Astrocyte (in vitro differentiated cells and primary cell): ENCODE measurements around the gene TMEM129. TPM values are rescaled to one million over a fixed set of nuclear protein-coding genes. Genes with fewer than 3 reads are reported as not detected.

Experiments
- DNase-seq: peaks from one replicate; pipeline ENCODE4 v3.0.0-alpha.2; 2010; ENCODE audit warnings: low read depth
- FAIRE-seq: peaks from 2 replicates; lab custom pipeline; 2011; peaks lifted over from hg19 to GRCh38; lab: Jason Lieb, UNC
- H2AFZ ChIP-seq: 2 replicates; pipeline ENCODE4 v1.6.0; 2012; ENCODE audit warnings: low read depth, low read length, inconsistent platforms
- H3K27ac ChIP-seq: 2 replicates; pipeline ENCODE4 v1.5.1; 2011; ENCODE audit warnings: low read depth, low read length, inconsistent platforms
- H3K27me3 ChIP-seq: 2 replicates; pipeline ENCODE4 v1.6.0; 2011; ENCODE audit warnings: low read length, inconsistent platforms; ENCODE audit not compliant: insufficient read depth
- H3K36me3 ChIP-seq: 2 replicates; pipeline ENCODE4 v1.5.1; 2011; ENCODE audit warnings: low read length, inconsistent platforms; ENCODE audit not compliant: insufficient read depth
- H3K4me1 ChIP-seq: 2 replicates; pipeline ENCODE4 v1.5.1; 2011; ENCODE audit warnings: low read length, inconsistent platforms; ENCODE audit not compliant: insufficient read depth
- H3K4me2 ChIP-seq: 2 replicates; pipeline ENCODE4 v1.6.0; 2012; ENCODE audit warnings: low read length, inconsistent platforms
- H3K4me3 ChIP-seq: 2 replicates; pipeline ENCODE4 v1.5.1; 2011; ENCODE audit warnings: low read depth, mild to moderate bottlenecking, low read length, inconsistent platforms; ENCODE audit not compliant: insufficient read depth
- H3K79me2 ChIP-seq: 2 replicates; pipeline ENCODE4 v1.6.0; 2012; ENCODE audit warnings: mild to moderate bottlenecking, low read length, inconsistent platforms; ENCODE audit not compliant: insufficient read depth
- H3K9ac ChIP-seq: 2 replicates; pipeline ENCODE4 v1.6.0; 2012; ENCODE audit warnings: mild to moderate bottlenecking, low read length, inconsistent platforms
- H3K9me3 ChIP-seq: 2 replicates; pipeline ENCODE4 v1.5.1; 2012; ENCODE audit warnings: low read depth, mild to moderate bottlenecking, low read length, inconsistent platforms; ENCODE audit not compliant: insufficient read depth
- H4K20me1 ChIP-seq: 2 replicates; pipeline ENCODE4 v1.6.0; 2012; ENCODE audit warnings: low read length, inconsistent platforms; ENCODE audit not compliant: insufficient read depth
- H3K27ac Mint-ChIP-seq: one replicate; pipeline ENCODE4 v1.8.0; 2021; ENCODE audit warnings: mild to moderate bottlenecking, mixed read lengths; ENCODE audit not compliant: unreplicated experiment
- H3K27me3 Mint-ChIP-seq: one replicate; pipeline ENCODE4 v1.8.0; 2021; ENCODE audit warnings: low read depth, mixed read lengths; ENCODE audit not compliant: unreplicated experiment
- H3K36me3 Mint-ChIP-seq: one replicate; pipeline ENCODE4 v1.8.0; 2021; ENCODE audit warnings: low read depth, mixed read lengths; ENCODE audit not compliant: unreplicated experiment
- H3K4me1 Mint-ChIP-seq: one replicate; pipeline ENCODE4 v1.8.0; 2021; ENCODE audit warnings: low read depth, mixed read lengths; ENCODE audit not compliant: unreplicated experiment
- H3K4me3 Mint-ChIP-seq: one replicate; pipeline ENCODE4 v1.8.0; 2021; ENCODE audit warnings: mild to moderate bottlenecking, moderate library complexity, mixed read lengths; ENCODE audit not compliant: unreplicated experiment
- H3K9me3 Mint-ChIP-seq: one replicate; pipeline ENCODE4 v1.8.0; 2021; ENCODE audit warnings: mild to moderate bottlenecking, mixed read lengths; ENCODE audit not compliant: unreplicated experiment
- CTCF ChIP-seq: IDR thresholded peaks from 2 replicates; pipeline ENCODE4 v1.5.1; 2011; ENCODE audit warnings: low read depth, mild to moderate bottlenecking, inconsistent platforms, low read length, moderate library complexity; ENCODE audit not compliant: insufficient read depth
- EZH2 ChIP-seq: IDR thresholded peaks from 2 replicates; pipeline ENCODE4 v1.6.1; 2012; ENCODE audit warnings: mild to moderate bottlenecking, low read length, inconsistent platforms; ENCODE audit not compliant: insufficient read depth
- total RNA-seq: library from RNA; stranded (reverse); gene quantifications from 2 replicates; pipeline ENCODE4 v1.2.1, GENCODE V29; 2021

TMEM129 gene
- total RNA-seq, 1 donor from 2014 or later: 26.8 TPM

- H3K27ac Mint-ChIP-seq: no peak overlapping the region
Measured at GRCh38 chr4:1764670-1765069, 43.5 kb upstream of the TMEM129 start.

GRCh38 chr4:1763550-1764080 is 42.5 kb upstream of the TMEM129 start:
- H3K4me2 ChIP-seq: peak overlapping the region; percentile 75
- H3K27ac ChIP-seq: no peak overlapping the region
- Mint-ChIP-seq H3K4me3 (no peak overlapping the region), H3K36me3 (no peaks in the 10 kb centered on the region), H3K4me1 (no peaks in the 10 kb centered on the region), H3K27ac (no peak overlapping the region), H3K9me3 (no peaks in the 10 kb centered on the region), H3K27me3 (peaks cover 6% of the 10 kb centered on the region)
- peak overlapping the region; percentile 5 for H3K4me3 ChIP-seq
- H3K9ac ChIP-seq: peak overlapping the region; percentile 58
- no peaks in the 10 kb centered on the region for H3K4me1 ChIP-seq
- TF ChIP-seq CTCF (no peak), EZH2 (no peak)
- peak overlapping the region; percentile 63 for H2AFZ ChIP-seq
- H3K79me2 ChIP-seq: no peaks in the 10 kb centered on the region
- H4K20me1 ChIP-seq: no peaks in the 10 kb centered on the region
- no peaks in the 10 kb centered on the region for H3K36me3 ChIP-seq
- H3K9me3 ChIP-seq: no peaks in the 10 kb centered on the region
- no peaks in the 10 kb centered on the region for H3K27me3 ChIP-seq
- FAIRE-seq (no peak), DNase-seq (no peak)

More at GRCh38 chr4:1764670-1765069, 43.5 kb upstream of the TMEM129 start:
- Histone ChIP-seq H4K20me1 (no peaks in the 10 kb centered on the region), H3K27me3 (no peaks in the 10 kb centered on the region), H3K36me3 (no peaks in the 10 kb centered on the region), H3K4me1 (no peaks in the 10 kb centered on the region), H3K4me2 (no peak overlapping the region), H3K9ac (no peak overlapping the region), H3K27ac (no peak overlapping the region), H3K4me3 (no peak overlapping the region), H3K9me3 (no peaks in the 10 kb centered on the region), H3K79me2 (no peaks in the 10 kb centered on the region), H2AFZ (no peak overlapping the region)
- H3K27me3 Mint-ChIP-seq: peaks cover 6% of the 10 kb centered on the region
- DNase-seq (no peak), FAIRE-seq (no peak)
- no peak overlapping the region for H3K4me3 Mint-ChIP-seq
- no peaks in the 10 kb centered on the region for H3K4me1 Mint-ChIP-seq
- no peaks in the 10 kb centered on the region for H3K9me3 Mint-ChIP-seq
- TF ChIP-seq EZH2: no peak
- TF ChIP-seq CTCF: no peak
- H3K36me3 Mint-ChIP-seq: no peaks in the 10 kb centered on the region

GRCh38 chr4:1763070-1763549 is 42.0 kb upstream of the TMEM129 start:
- Mint-ChIP-seq H3K4me1 (no peaks in the 10 kb centered on the region), H3K4me3 (no peak overlapping the region)
- no peak overlapping the region for H2AFZ ChIP-seq

More at GRCh38 chr4:1763070-1763549, 42.0 kb upstream of the TMEM129 start:
- Histone ChIP-seq H3K4me3 (no peak overlapping the region), H3K27ac (no peak overlapping the region), H4K20me1 (no peaks in the 10 kb centered on the region), H3K4me2 (peak overlapping the region; percentile 64), H3K79me2 (no peaks in the 10 kb centered on the region), H3K27me3 (no peaks in the 10 kb centered on the region), H3K4me1 (no peaks in the 10 kb centered on the region), H3K9ac (no peak overlapping the region), H3K9me3 (no peaks in the 10 kb centered on the region), H3K36me3 (no peaks in the 10 kb centered on the region)
- TF ChIP-seq CTCF: no peak
- no peak for TF ChIP-seq EZH2
- no peaks in the 10 kb centered on the region for H3K9me3 Mint-ChIP-seq
- peaks cover 6% of the 10 kb centered on the region for H3K27me3 Mint-ChIP-seq
- no peaks in the 10 kb centered on the region for H3K36me3 Mint-ChIP-seq
- FAIRE-seq (no peak), DNase-seq (no peak)
- no peak overlapping the region for H3K27ac Mint-ChIP-seq
